ENCODE results near the gene TBXAS1.

GRCh38 chr7:139813689-139814088 lies 15.4 kb upstream of the TBXAS1 start:
- TF ChIP-seq JUN (IDR thresholded peaks at IDR 0.05; ENCODE audit: borderline replicate concordance, insufficient read depth, insufficient read length, low read depth) (no peak), CTCF (IDR thresholded peaks at IDR 0.05; ENCODE audit: extremely low read depth in 1 of 2, insufficient read depth in 1 of 2, low read depth in 1 of 2, low read length in 2 of 2) (no peak), POLR2A (IDR thresholded peaks at IDR 0.05; ENCODE audit: low read depth, low read length) (no peak), FOS (IDR thresholded peaks at IDR 0.05; ENCODE audit: borderline replicate concordance, insufficient read depth, low read length) (no peak), EZH2 (IDR thresholded peaks at IDR 0.05; ENCODE audit: borderline replicate concordance, low read depth, low read length, severe bottlenecking) (no peak), POLR2AphosphoS5 (IDR thresholded peaks at IDR 0.05; ENCODE audit: insufficient read depth, low read depth, low read length) (no peak), GATA2 (IDR thresholded peaks at IDR 0.05; ENCODE audit: insufficient read depth, insufficient read length, low read depth, low read length) (no peak), MAX (IDR thresholded peaks at IDR 0.05; ENCODE audit: insufficient read depth, insufficient read length) (no peak)
